Activated T-helper 1 cell treated with anti-CD3 and anti-CD28 coated beads, Interleukin-12 subunit alpha, Interleukin-12 subunit beta, Interleukin-2, Interleukin-4 antibody, amounts not matched to agents 30 ng/mL and 10 ng/mL and 1 ng/mL, durations not matched to agents 14 hours and 24 hours and 36 hours (primary cell): ENCODE results near the gene IMPG2. TPM values are rescaled to one million over a fixed set of nuclear protein-coding genes. Genes with fewer than 3 reads are reported as not detected.

Experiments used
- DNase-seq: peaks from one replicate; pipeline ENCODE4 v3.0.0; 2021; ENCODE audit warnings: low spot score
- H3K27ac Mint-ChIP-seq: one replicate; pipeline ENCODE4 v1.8.0; 2021; ENCODE audit warnings: mild to moderate bottlenecking, mixed read lengths
- H3K27me3 Mint-ChIP-seq: one replicate; pipeline ENCODE4 v1.8.0; 2022; ENCODE audit warnings: mild to moderate bottlenecking, moderate library complexity, mixed read lengths; ENCODE audit not compliant: insufficient read depth
- H3K36me3 Mint-ChIP-seq: one replicate; pipeline ENCODE4 v1.8.0; 2021; ENCODE audit warnings: low read depth, mixed read lengths
- H3K4me1 Mint-ChIP-seq: one replicate; pipeline ENCODE4 v1.8.0; 2021; ENCODE audit warnings: low read depth, mixed read lengths
- H3K4me3 Mint-ChIP-seq: one replicate; pipeline ENCODE4 v1.8.0; 2021; ENCODE audit warnings: mild to moderate bottlenecking, moderate library complexity, mixed read lengths
- H3K9me3 Mint-ChIP-seq: one replicate; pipeline ENCODE4 v1.8.0; 2021; ENCODE audit warnings: mixed read lengths
- intact Hi-C: fragments of 100-400 bp; cut with micrococcal nuclease; formaldehyde crosslinking; loops from one replicate; pipeline ENCODE4 v1.15.1; 2024
- total RNA-seq: library from RNA; stranded (reverse); gene quantifications from 2 replicates; pipeline ENCODE4 v1.2.3, GENCODE V29; 2022

Gene IMPG2
- total RNA-seq, 1 donor from 2014 or later, result 0.13 TPM

- Mint-ChIP-seq H3K4me1 (no peaks in the 10 kb centered on the region), H3K4me3 (no peak overlapping the region), H3K27me3 (peaks cover 9% of the 10 kb centered on the region), H3K9me3 (no peaks in the 10 kb centered on the region), H3K36me3 (no peaks in the 10 kb centered on the region), H3K27ac (no peak overlapping the region)
- intact Hi-C loops, result no loop called here
- DNase-seq, result no peak
These were observed 136.3 kb downstream of the IMPG2 start for GRCh38 chr3:101184111-101184510.

- no peaks in the 10 kb centered on the region for H3K9me3 Mint-ChIP-seq
- intact Hi-C loops, result no loop called here
- H3K4me1 Mint-ChIP-seq, result no peaks in the 10 kb centered on the region
- no peaks in the 10 kb centered on the region for H3K36me3 Mint-ChIP-seq
- H3K27me3 Mint-ChIP-seq, result peaks cover 2% of the 10 kb centered on the region
- DNase-seq, result no peak
- H3K27ac Mint-ChIP-seq, result no peak overlapping the region
- no peak overlapping the region for H3K4me3 Mint-ChIP-seq
These were observed 137.2 kb downstream of the IMPG2 start for GRCh38 chr3:101183151-101183550.

- Mint-ChIP-seq H3K4me3 (no peak overlapping the region), H3K27me3 (no peaks in the 10 kb centered on the region), H3K4me1 (no peaks in the 10 kb centered on the region), H3K36me3 (no peaks in the 10 kb centered on the region), H3K9me3 (no peaks in the 10 kb centered on the region), H3K27ac (no peak overlapping the region)
- intact Hi-C loops, result no loop called here
- DNase-seq, result no peak
These were observed 137.6 kb downstream of the IMPG2 start for GRCh38 chr3:101182734-101183133.

- Mint-ChIP-seq H3K4me1 (no peaks in the 10 kb centered on the region), H3K9me3 (no peaks in the 10 kb centered on the region), H3K27me3 (no peaks in the 10 kb centered on the region), H3K27ac (no peak overlapping the region), H3K4me3 (no peak overlapping the region), H3K36me3 (no peaks in the 10 kb centered on the region)
- DNase-seq, result no peak
- intact Hi-C loops, result no loop called here
These were observed 138.6 kb downstream of the IMPG2 start for GRCh38 chr3:101181801-101182200.

GRCh38 chr3:101179637-101180036, 140.7 kb downstream of the IMPG2 start:
- Mint-ChIP-seq H3K9me3 (peaks cover 3% of the 10 kb centered on the region), H3K4me3 (no peak overlapping the region), H3K27ac (no peak overlapping the region), H3K4me1 (no peaks in the 10 kb centered on the region), H3K27me3 (no peaks in the 10 kb centered on the region), H3K36me3 (no peaks in the 10 kb centered on the region)
- no peak for DNase-seq
- intact Hi-C loops, result no loop called here

DNA sequence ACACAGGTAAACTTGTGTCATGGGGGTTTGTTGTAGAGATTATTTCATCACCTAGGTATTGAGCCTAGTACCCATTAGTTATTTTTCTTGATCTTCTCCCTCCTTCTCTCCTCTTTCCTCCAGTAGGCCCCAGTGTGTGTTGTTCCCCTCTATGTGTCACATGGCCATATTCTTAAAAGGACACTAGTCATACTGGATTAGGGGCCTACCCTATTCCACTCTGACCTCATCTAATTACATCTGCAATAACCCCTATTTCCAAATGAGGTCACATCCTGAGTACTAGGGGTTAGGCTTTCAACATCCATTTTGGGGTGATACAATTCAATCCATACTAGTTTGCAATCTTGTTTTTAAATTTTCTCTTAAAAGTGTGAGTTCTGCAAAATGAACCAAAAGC, 142.8 kb downstream of the IMPG2 start:
- no peak for DNase-seq
- intact Hi-C loops, result no loop called here
- Mint-ChIP-seq H3K36me3 (no peaks in the 10 kb centered on the region), H3K4me3 (no peak overlapping the region), H3K27ac (no peak overlapping the region), H3K27me3 (no peaks in the 10 kb centered on the region), H3K4me1 (no peaks in the 10 kb centered on the region), H3K9me3 (peaks cover 4% of the 10 kb centered on the region)

Other genes starting within 250 kb of the IMPG2 start
- gene SENP7, start 192.6 kb upstream of the IMPG2 start, total RNA-seq, result 9.1 and 10.7 TPM in 2 replicates
- 59.9 and 60.5 TPM in 2 replicates for gene TRMT10C, start 241.3 kb upstream of the IMPG2 start, total RNA-seq